IgD-negative memory B cell (primary cell): ENCODE measurements around the gene MDC1. TPM values are rescaled to one million over a fixed set of nuclear protein-coding genes. Genes with fewer than 3 reads are reported as not detected.
"Not testable (repeated sequence)": the region's sequence is repeated elsewhere in the genome, so short reads cannot be mapped to it uniquely, and the experiment has no call there.

Source experiments
- H3K27ac Mint-ChIP-seq, 3 donors: one replicate each; pipeline ENCODE4 v1.8.0; 2020 to 2022; ENCODE audit warnings: mild to moderate bottlenecking in 3 of 3, mixed read lengths in 3 of 3, moderate library complexity in 1 of 3
- H3K27me3 Mint-ChIP-seq: one replicate; pipeline ENCODE4 v1.8.0; 2021; ENCODE audit warnings: mixed read lengths
- H3K36me3 Mint-ChIP-seq: one replicate; pipeline ENCODE4 v1.8.0; 2020; ENCODE audit warnings: mild to moderate bottlenecking, mixed read lengths
- H3K4me1 Mint-ChIP-seq, 3 donors: one replicate each; pipeline ENCODE4 v1.8.0; 2020 to 2022; ENCODE audit warnings: mixed read lengths in 3 of 3, mild to moderate bottlenecking in 1 of 3
- H3K4me3 Mint-ChIP-seq, 4 donors: one replicate each; pipeline ENCODE4 v1.8.0; 2020 to 2022; ENCODE audit warnings: mild to moderate bottlenecking in 4 of 4, mixed read lengths in 4 of 4, moderate library complexity in 3 of 4
- H3K9me3 Mint-ChIP-seq, 3 donors: one replicate each; pipeline ENCODE4 v1.8.0; 2020 to 2021; ENCODE audit warnings: mixed read lengths in 3 of 3, mild to moderate bottlenecking in 1 of 3
- polyA plus RNA-seq: library from polyadenylated mRNA; unstranded; fragments of 300-500 nt; fragmentation: Illumina TruSeq; gene quantifications from one replicate; pipeline ENCODE4 v1.2.3, GENCODE V29; 2021

MDC1 gene
- polyA plus RNA-seq, 1 donor from 2014 or later = 4.6 TPM

DNA sequence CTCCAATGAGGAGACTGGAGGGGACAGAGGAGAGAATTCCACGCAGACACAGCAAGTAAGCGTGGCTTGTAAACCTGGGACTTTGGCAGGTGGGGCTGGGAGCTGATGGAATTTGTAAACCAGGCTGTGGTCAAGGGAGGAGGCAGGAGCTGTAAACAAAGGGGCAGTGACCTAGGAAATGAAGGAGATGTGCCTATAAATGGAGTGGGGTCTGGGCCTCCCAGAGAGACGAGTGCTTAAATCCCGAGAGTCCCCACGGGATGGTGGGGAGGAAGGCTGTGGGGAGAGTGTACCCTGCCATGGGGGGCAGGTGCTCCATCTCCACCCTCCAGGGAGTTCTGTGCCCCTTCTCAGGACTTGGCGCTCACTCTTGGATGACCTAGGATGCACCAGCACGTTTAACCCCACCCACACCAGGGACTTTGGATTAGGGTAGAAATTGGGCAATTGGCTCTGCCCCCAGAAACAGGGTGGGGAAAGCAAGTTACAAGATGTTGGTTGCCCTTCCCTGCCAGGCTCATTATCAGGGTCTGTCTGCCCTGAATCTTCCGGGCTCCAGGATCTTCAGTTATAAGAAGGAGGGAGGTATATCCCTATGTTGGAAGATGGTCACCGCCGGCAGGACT lies 40.3 kb downstream of the MDC1 start:
- Mint-ChIP-seq H3K9me3 (no peaks in the 10 kb centered on the region), H3K4me1 (peaks cover 26 to 38% (median 29%) of the 10 kb centered on the region in 3 donors), H3K27me3 (peaks cover 2% of the 10 kb centered on the region), H3K36me3 (peaks cover 9% of the 10 kb centered on the region), H3K27ac (peak overlapping the region; percentile 46 to 71 (median 56)), H3K4me3 (peak overlapping the region in 1 of 4 donors; percentile 68)

DNA sequence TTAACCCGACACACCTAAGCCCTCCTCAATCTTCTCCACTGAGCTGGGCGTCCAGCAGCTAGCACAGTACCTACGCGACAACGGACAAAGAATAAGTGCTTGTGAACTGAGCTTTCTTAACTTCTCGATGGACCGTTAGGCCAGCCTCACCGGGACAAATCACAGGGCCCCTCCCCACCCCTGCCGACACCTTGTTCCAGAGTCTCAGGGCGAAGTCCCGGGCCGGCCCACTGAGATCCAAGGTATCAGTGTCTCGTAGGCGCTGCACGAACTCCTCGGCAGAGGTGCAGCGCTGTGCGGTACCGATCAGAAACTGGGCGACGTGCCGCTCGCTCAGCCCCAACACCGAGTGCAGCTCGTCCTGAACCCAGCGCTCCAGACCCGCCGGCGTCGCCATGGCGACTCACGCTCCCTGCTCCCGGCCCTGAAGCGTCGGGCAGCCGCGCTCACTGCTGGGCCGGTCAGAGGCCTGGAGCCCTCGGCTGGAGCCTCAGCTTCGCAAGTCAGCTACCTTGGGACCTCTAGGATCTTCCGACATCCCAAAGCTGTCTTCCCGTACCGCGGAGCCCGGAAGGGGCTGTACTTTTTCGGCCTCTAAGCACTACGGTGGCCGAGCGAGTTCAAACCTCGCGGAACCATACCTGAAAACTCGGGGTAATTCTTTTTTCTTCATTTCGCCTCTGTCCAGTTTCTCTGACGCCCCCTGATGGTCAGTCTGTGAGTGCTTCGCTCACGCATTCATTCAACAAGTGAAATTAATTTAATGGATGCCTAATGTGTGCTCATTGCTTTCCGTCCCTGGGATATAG lies 44.4 kb downstream of the MDC1 start, which contains the start of gene DHX16:
Gene DHX16, minus strand, starts transcription at position 562 of the 809 bp plus-strand sequence. Its CDS starts 165 bp downstream, at position 397.
- peak within 1 kb of the TSS; percentile 83 to 96 (median 93) for H3K4me3 Mint-ChIP-seq
- peaks cover 2% of the 10 kb centered on the region for H3K27me3 Mint-ChIP-seq
- H3K9me3 Mint-ChIP-seq = no peaks in the 10 kb centered on the region
- H3K36me3 Mint-ChIP-seq = peaks cover 5% of the 10 kb centered on the region
- peaks cover 15 to 24% (median 22%) of the 10 kb centered on the region in 3 donors for H3K4me1 Mint-ChIP-seq
- peak within 1 kb of the TSS; percentile 83 to 99 (median 88) for H3K27ac Mint-ChIP-seq

DNA sequence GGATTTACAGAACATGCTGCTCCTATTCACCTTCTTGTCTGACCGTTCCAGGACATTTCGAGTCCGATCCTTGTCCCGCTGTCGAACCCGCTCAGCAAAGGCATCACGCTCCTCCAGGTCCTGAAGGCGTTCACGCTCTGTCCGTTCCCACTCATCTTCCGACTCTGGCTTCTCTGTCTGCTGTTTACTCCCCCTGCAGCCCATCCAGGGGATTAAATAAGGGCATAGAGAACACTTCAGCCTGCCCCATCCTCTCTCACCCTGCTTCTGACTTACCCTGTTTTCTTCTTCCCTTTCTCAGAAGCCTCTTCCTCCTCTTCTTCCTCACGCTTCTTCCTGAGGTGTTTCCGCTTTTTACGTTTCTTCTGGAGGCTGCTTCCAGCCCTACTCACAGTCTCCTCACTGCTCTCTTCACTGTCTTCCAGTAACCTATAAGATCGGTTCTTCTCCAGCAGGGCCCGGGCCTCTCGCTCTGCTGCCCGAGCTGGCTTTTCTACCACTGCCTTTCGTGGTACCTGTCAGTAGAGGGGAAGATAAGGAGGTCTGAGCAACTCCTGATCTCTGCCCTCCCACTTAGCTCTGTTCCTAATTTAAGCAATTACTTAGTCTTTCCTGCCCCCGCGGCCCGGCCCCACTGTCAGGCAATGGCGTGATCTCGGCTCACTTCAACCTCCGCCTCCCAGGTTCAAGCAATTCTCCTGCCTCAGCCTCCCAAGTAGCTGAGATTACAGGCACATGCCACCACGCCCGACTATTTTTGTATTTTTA lies 46.1 kb downstream of the MDC1 start:
- Mint-ChIP-seq H3K27me3 (peaks cover 2% of the 10 kb centered on the region), H3K9me3 (no peaks in the 10 kb centered on the region), H3K4me3 (peak overlapping the region; percentile 66 to 84 (median 75)), H3K4me1 (peaks cover 10 to 19% (median 18%) of the 10 kb centered on the region in 3 donors), H3K36me3 (peaks cover 3% of the 10 kb centered on the region), H3K27ac (peak overlapping the region in 2 of 3 donors; percentile 63 to 64)

DNA sequence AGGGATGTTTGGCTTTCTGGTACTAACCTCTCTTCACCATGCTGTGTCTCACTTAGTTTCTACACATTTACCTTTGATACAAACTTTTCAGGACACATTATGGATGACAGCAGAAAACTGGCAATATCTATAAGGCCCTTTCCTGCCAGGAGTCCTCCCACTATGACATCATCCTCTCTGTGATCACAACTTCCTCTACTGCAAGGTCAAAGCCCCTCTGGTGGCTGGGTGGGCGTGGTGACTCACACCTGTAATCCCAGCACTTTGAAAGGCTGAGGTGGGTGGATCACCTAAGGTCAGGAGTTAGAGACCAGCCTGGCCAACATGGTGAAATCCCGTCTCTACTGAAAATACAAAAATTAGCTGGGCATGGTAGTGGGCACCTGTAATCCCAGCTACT lies 50.8 kb downstream of the MDC1 start:
- H3K27ac Mint-ChIP-seq, H3K4me3 Mint-ChIP-seq, H3K9me3 Mint-ChIP-seq, H3K36me3 Mint-ChIP-seq, H3K27me3 Mint-ChIP-seq: not testable (repeated sequence)
- peaks cover 4 to 11% (median 5%) of the 10 kb centered on the region in 3 donors for H3K4me1 Mint-ChIP-seq

DNA sequence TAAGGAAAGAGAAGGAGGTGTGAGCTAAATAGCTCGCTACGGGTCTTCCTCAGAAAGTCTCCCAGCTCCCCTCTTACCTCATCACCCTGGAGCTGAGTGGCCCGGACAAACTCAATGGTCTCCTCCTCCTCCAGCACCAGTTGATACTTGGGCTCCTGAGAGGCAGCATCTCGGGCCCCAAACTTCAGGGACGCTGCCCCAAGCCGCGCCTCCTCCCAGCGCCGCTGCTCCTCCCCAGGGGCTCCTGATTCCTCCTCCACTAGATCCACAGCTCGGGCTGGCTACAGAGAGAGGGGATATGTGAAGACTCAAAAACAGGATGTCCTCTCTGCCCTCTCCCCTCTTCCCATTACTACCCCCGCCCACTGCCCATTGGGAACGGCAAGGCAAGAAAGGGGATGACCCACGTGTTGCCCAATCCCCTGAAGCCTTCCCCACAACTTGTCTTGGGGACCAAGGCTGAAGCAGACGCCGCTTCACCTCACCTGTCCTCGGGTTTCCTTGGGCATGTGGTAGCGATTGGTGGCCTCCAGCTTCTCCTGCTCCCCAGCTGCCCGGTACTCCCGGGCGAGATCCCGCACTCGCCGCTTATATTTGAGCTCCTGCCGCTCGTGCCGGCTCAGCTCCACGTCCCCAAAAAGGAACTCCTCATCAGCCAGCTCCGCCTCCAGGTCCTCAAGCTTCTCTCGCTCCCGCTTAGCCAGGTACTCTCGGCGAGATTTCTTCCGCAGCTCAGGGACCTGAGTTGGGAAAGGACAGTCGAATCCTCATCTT lies 51.9 kb downstream of the MDC1 start:
- Mint-ChIP-seq H3K27ac (no peak overlapping the region), H3K27me3 (no peaks in the 10 kb centered on the region), H3K4me1 (peaks cover 0 to 2% (median under 1%) of the 10 kb centered on the region in 3 donors), H3K36me3 (peaks cover 7% of the 10 kb centered on the region), H3K9me3 (no peaks in the 10 kb centered on the region), H3K4me3 (peak overlapping the region in 1 of 4 donors; percentile 12)

DNA sequence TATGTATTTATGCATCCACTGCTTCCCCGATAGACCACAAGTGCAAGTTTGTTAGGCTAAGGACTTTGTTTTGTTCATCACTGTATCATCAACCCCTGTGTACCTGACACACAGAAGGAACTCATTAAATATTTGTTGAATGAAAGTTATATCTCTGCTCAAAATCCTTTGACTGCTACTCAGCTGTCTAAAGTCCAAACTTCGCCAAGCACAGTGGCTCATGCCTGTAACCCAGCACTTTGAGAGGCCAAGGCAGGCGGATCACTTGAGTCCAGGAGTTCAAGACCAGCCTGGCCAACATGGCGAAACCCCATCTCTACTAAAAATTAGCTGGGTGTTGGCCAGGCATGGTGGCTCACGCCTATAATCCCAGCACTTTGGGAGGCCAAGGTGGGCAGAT lies 59.2 kb downstream of the MDC1 start:
- not testable (repeated sequence) for H3K27ac Mint-ChIP-seq, H3K4me1 Mint-ChIP-seq, H3K9me3 Mint-ChIP-seq, H3K36me3 Mint-ChIP-seq, H3K27me3 Mint-ChIP-seq, H3K4me3 Mint-ChIP-seq

DNA sequence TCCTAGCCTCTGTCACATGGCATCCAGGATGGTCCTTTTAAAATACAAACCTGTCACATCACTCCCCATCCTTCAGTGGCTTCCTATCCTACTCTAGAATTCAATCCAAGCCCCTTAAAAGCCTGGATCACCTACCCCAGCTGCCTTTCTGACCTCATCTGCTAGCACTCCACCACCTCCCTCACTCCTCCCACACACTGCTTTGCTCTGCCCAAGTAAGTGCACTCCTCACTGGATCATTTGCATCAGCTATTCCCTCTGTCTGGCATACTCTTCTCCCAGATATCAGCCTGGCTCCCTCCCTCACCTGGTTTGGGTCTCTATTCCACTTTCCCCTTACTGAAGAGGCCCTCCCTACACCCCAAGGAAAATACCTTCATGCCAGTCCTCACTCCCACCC lies 59.6 kb downstream of the MDC1 start:
- Mint-ChIP-seq H3K36me3 (peaks cover 8% of the 10 kb centered on the region), H3K27me3 (no peaks in the 10 kb centered on the region), H3K4me1 (peaks cover 0 to 8% (median 2%) of the 10 kb centered on the region in 3 donors), H3K27ac (no peak overlapping the region), H3K4me3 (no peak overlapping the region), H3K9me3 (no peaks in the 10 kb centered on the region)

DNA sequence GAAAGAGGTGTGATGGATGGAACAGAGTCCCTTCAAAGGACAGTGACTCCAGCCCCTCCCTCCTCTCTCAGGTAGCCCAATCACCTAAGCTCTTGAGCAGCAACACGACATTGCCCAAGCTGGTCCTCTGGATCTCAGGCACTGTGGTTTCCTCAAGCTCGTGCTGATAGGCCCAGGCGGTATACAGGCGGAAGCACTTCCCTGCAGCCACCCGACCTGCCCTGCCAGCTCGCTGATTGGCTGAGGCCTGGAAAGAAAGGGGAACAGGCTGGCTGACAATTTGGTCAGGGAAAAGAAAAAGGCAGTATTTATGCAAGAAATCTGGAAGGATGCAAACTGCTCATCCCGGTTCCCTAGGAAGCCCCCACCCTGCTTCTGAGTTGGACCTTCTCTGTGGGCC lies 60.6 kb downstream of the MDC1 start:
- no peak overlapping the region for H3K4me3 Mint-ChIP-seq
- no peak overlapping the region for H3K27ac Mint-ChIP-seq
- H3K36me3 Mint-ChIP-seq = peaks cover 7% of the 10 kb centered on the region

DNA sequence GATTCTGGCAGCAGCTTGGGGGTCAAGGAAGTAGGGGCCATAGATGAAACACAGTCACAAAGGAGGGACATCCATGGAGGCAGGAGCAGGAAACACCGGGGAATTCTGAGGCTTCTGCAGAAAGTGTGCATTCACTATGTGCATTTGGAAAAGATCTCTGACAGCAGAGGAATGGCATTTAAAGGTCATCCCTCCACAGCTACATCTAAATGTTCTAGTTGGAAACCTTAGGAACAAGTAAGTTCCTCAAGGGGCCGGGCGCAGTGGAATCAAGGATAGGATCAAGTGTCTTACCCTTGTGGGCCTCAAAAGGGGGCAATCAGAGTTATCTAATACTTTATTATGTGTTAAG lies 61.4 kb downstream of the MDC1 start:
- H3K4me3 Mint-ChIP-seq = no peak overlapping the region
- H3K36me3 Mint-ChIP-seq = peaks cover 5% of the 10 kb centered on the region
- no peaks in the 10 kb centered on the region for H3K9me3 Mint-ChIP-seq
- no peak overlapping the region for H3K27ac Mint-ChIP-seq
- H3K27me3 Mint-ChIP-seq = no peaks in the 10 kb centered on the region
- peaks cover 2 to 8% (median 6%) of the 10 kb centered on the region in 3 donors for H3K4me1 Mint-ChIP-seq

More for the DNA sequence above, 60.6 kb downstream of the MDC1 start:
- peaks cover 0 to 8% (median 2%) of the 10 kb centered on the region in 3 donors for H3K4me1 Mint-ChIP-seq
- H3K9me3 Mint-ChIP-seq = no peaks in the 10 kb centered on the region
- H3K27me3 Mint-ChIP-seq = no peaks in the 10 kb centered on the region

DNA sequence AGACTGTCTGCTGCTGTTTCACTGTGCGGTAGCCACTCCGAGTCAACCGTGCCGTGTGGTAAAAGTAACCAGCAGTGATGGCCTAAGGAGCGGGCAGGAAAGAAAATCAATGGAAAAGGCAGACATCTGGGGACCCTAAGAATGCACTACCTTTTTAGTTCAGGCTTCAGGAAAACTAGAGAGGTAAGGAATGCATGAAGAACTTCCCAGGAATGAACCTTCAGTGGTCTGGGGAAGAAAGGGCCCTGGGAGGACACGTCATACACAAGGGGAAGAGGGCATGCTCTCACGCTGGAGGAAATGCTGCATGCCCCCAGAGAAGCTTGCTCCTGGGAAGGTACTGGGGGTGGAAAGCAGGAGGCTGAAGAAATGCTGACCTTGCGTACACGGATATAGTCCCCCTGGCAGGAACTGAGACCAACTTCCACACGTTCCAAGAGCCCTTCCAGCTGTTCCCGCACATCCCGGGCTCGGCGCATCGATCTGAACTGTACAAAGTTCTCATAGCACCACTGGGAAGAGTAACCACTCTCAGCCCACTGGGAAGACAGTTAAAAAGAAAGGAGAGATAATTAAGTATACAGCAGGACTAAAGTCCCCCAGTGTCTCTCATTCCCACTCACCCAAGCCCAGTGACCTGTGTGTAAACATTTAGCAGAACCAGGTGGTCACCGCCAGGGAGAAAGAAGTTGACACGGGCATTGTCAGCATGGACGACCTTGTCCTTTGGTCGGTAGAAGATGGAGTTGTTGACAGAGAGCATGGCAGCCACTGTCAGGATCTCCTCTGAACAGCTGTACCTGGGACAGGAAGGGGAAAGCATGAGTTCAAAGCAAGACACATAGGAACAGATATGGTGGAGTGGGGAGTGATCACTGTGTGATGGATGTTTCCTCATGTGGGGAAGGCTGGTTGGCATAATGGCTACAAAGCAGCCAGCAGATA lies 62.0 kb downstream of the MDC1 start:
- no peaks in the 10 kb centered on the region for H3K9me3 Mint-ChIP-seq

DNA sequence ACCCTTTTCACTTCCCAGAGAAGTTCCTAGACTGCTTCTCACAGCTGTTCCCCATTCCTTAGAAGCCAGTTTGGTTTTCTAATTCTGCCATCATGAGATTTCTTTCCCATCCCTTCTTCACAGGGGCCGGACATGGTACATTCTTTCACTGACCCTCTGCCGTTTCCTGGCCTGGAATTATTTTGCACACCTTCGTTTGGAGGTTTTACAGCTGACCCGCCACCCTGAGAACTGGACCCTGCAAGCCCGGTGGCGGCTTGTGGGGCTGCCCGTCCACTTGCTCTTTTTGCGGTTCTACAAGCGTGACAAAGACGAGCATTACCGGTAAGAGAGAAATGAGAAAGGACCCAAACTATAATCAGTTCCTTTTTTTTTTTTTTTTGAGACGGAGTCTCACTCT lies 65.9 kb downstream of the MDC1 start:
- Mint-ChIP-seq H3K9me3 (no peaks in the 10 kb centered on the region), H3K36me3 (no peaks in the 10 kb centered on the region), H3K4me1 (peaks cover 7 to 13% (median 13%) of the 10 kb centered on the region in 3 donors), H3K27me3 (no peaks in the 10 kb centered on the region), H3K27ac (peak overlapping the region in 2 of 3 donors; percentile 76 to 83), H3K4me3 (peak overlapping the region in 1 of 4 donors; percentile 70)

More for the DNA sequence above, 62.0 kb downstream of the MDC1 start:
- no peaks in the 10 kb centered on the region for H3K27me3 Mint-ChIP-seq
- H3K27ac Mint-ChIP-seq = no peak overlapping the region
- H3K4me1 Mint-ChIP-seq = peaks cover 2 to 8% (median 6%) of the 10 kb centered on the region in 3 donors
- peaks cover 4% of the 10 kb centered on the region for H3K36me3 Mint-ChIP-seq
- no peak overlapping the region for H3K4me3 Mint-ChIP-seq
